HUES48 (cell line): ENCODE data around the gene ONECUT3.

ENCODE experiments used
- H3K27ac ChIP-seq: one replicate; pipeline ENCODE4 v1.7.0; 2013; ENCODE audit warnings: low read depth, low read length, inconsistent platforms
- H3K27me3 ChIP-seq: 2 replicates; pipeline ENCODE4 v1.6.1; 2013; ENCODE audit warnings: mild to moderate bottlenecking, low read length; ENCODE audit not compliant: control insufficient read depth, insufficient read depth
- H3K36me3 ChIP-seq: 2 replicates; pipeline ENCODE4 v1.6.1; 2013; ENCODE audit warnings: low read length; ENCODE audit not compliant: control insufficient read depth, insufficient read depth
- H3K4me1 ChIP-seq: 2 replicates; pipeline ENCODE4 v1.6.1; 2013; ENCODE audit warnings: mild to moderate bottlenecking, low read length; ENCODE audit not compliant: control insufficient read depth, insufficient read depth
- H3K4me3 ChIP-seq: 2 replicates; pipeline ENCODE4 v1.5.1; 2013; ENCODE audit warnings: mild to moderate bottlenecking, low read depth, low read length
- H3K9ac ChIP-seq: 2 replicates; pipeline ENCODE4 v1.6.1; 2013; ENCODE audit warnings: mild to moderate bottlenecking, low read depth, low read length, moderate library complexity
- H3K9me3 ChIP-seq: 2 replicates; pipeline ENCODE4 v1.6.1; 2013; ENCODE audit warnings: low read length; ENCODE audit not compliant: control insufficient read depth, insufficient read depth

The ONECUT3 gene

GRCh38 chr19:1765904-1766799 is 12.8 kb downstream of the ONECUT3 start:
- no peak overlapping the region for H3K4me3 ChIP-seq
- H3K36me3 ChIP-seq: no peaks in the 10 kb centered on the region
- H3K27me3 ChIP-seq: peaks cover 97% of the 10 kb centered on the region
- no peak overlapping the region for H3K9ac ChIP-seq
- H3K27ac ChIP-seq: no peak overlapping the region
- H3K4me1 ChIP-seq: peaks cover 7% of the 10 kb centered on the region; the same call in 1 of the 2 replicates
- H3K9me3 ChIP-seq: peaks cover 5% of the 10 kb centered on the region; the same call in 1 of the 2 replicates

GRCh38 chr19:1766800-1767352 is 13.6 kb downstream of the ONECUT3 start:
- peaks cover 95% of the 10 kb centered on the region for H3K27me3 ChIP-seq

GRCh38 chr19:1767464-1767933 is 14.2 kb downstream of the ONECUT3 start:
- Histone ChIP-seq H3K9ac (no peak overlapping the region), H3K27me3 (peaks cover 89% of the 10 kb centered on the region), H3K36me3 (no peaks in the 10 kb centered on the region), H3K4me1 (peaks cover 7% of the 10 kb centered on the region; the same call in 1 of the 2 replicates), H3K4me3 (no peak overlapping the region), H3K9me3 (peaks cover 5% of the 10 kb centered on the region; the same call in 1 of the 2 replicates), H3K27ac (no peak overlapping the region)

More at GRCh38 chr19:1766800-1767352, 13.6 kb downstream of the ONECUT3 start:
- no peak overlapping the region for H3K4me3 ChIP-seq
- H3K4me1 ChIP-seq: peaks cover 7% of the 10 kb centered on the region; the same call in 1 of the 2 replicates
- H3K9ac ChIP-seq: no peak overlapping the region
- H3K9me3 ChIP-seq: peaks cover 5% of the 10 kb centered on the region; the same call in 1 of the 2 replicates
- H3K36me3 ChIP-seq: no peaks in the 10 kb centered on the region
- H3K27ac ChIP-seq: no peak overlapping the region

GRCh38 chr19:1768248-1768647 is 14.9 kb downstream of the ONECUT3 start:
- Histone ChIP-seq H3K9ac (no peak overlapping the region), H3K4me3 (no peak overlapping the region), H3K4me1 (peaks cover 7% of the 10 kb centered on the region; the same call in 1 of the 2 replicates), H3K36me3 (no peaks in the 10 kb centered on the region), H3K27ac (no peak overlapping the region), H3K27me3 (peaks cover 85% of the 10 kb centered on the region), H3K9me3 (peaks cover 5% of the 10 kb centered on the region; the same call in 1 of the 2 replicates)

- peaks cover 5% of the 10 kb centered on the region; the same call in 1 of the 2 replicates for H3K9me3 ChIP-seq
- no peak overlapping the region for H3K4me3 ChIP-seq
- H3K27ac ChIP-seq: no peak overlapping the region
- H3K27me3 ChIP-seq: peaks cover 85% of the 10 kb centered on the region
- no peaks in the 10 kb centered on the region for H3K36me3 ChIP-seq
- H3K9ac ChIP-seq: no peak overlapping the region
- H3K4me1 ChIP-seq: peaks cover 7% of the 10 kb centered on the region; the same call in 1 of the 2 replicates
Observed at GRCh38 chr19:1768918-1769644, 15.8 kb downstream of the ONECUT3 start.

GRCh38 chr19:1769645-1769985 is 16.3 kb downstream of the ONECUT3 start:
- Histone ChIP-seq H3K4me3 (no peak overlapping the region), H3K27ac (no peak overlapping the region), H3K36me3 (no peaks in the 10 kb centered on the region), H3K4me1 (peaks cover 7% of the 10 kb centered on the region; the same call in 1 of the 2 replicates), H3K9me3 (peaks cover 5% of the 10 kb centered on the region; the same call in 1 of the 2 replicates), H3K27me3 (peaks cover 85% of the 10 kb centered on the region), H3K9ac (no peak overlapping the region)

GRCh38 chr19:1770866-1771576 is 17.7 kb downstream of the ONECUT3 start:
- no peak overlapping the region for H3K27ac ChIP-seq
- no peak overlapping the region for H3K9ac ChIP-seq
- peaks cover 7% of the 10 kb centered on the region; the same call in 1 of the 2 replicates for H3K4me1 ChIP-seq
- peaks cover 5% of the 10 kb centered on the region; the same call in 1 of the 2 replicates for H3K9me3 ChIP-seq
- peaks cover 84% of the 10 kb centered on the region for H3K27me3 ChIP-seq
- H3K4me3 ChIP-seq: no peak overlapping the region
- no peaks in the 10 kb centered on the region for H3K36me3 ChIP-seq

- Histone ChIP-seq H3K4me3 (no peak overlapping the region), H3K36me3 (no peaks in the 10 kb centered on the region), H3K27me3 (peaks cover 85% of the 10 kb centered on the region), H3K4me1 (no peaks in the 10 kb centered on the region), H3K9ac (no peak overlapping the region), H3K9me3 (peaks cover 5% of the 10 kb centered on the region; the same call in 1 of the 2 replicates), H3K27ac (no peak overlapping the region)
Observed at GRCh38 chr19:1773184-1773583, 19.9 kb downstream of the ONECUT3 start.

GRCh38 chr19:1774989-1775772 is 21.9 kb downstream of the ONECUT3 start:
- Histone ChIP-seq H3K4me1 (no peaks in the 10 kb centered on the region), H3K27me3 (peaks cover 88% of the 10 kb centered on the region), H3K4me3 (peak overlapping the region; percentile 60), H3K27ac (no peak overlapping the region), H3K36me3 (no peaks in the 10 kb centered on the region), H3K9ac (no peak overlapping the region), H3K9me3 (peaks cover 5% of the 10 kb centered on the region; the same call in 1 of the 2 replicates)
